ENCODE results near the gene LRCH1.

Gene LRCH1

DNA sequence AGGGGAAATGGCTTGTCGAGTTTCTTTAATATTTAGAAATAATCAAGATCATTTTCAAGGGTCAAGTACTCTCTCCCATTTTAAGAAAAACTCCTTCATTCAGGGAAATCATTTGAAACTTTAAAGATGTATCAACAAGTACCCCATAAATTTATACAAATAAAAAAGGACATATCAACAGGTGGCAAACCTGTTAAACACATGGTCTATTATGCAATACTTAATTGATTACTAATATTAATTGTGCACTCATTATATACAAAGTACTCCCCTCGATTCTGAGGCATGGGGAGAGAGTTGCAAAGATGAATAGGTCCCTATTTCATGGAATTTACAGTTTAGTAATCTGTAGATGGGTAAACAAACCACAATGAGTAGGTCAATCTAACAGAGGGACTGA lies 2.1 kb upstream of the LRCH1 start:
- Histone ChIP-seq H3K27ac (no peak overlapping the region), H2AFZ (ENCODE audit: low read depth) (no peak overlapping the region), H3K4me2 (no peak overlapping the region), H3K36me3 (ENCODE audit: insufficient read depth) (no peaks in the 10 kb centered on the region), H3K79me2 (ENCODE audit: insufficient read depth, low read depth) (peaks cover 18% of the 10 kb centered on the region), H4K20me1 (ENCODE audit: insufficient read depth) (no peaks in the 10 kb centered on the region), H3K4me3 (IDR thresholded peaks at IDR 0.05; ENCODE audit: insufficient read depth, low read depth, low read length) (no peak overlapping the region), H3K9ac (no peak overlapping the region), H3K27me3 (ENCODE audit: insufficient read depth, low read depth) (no peaks in the 10 kb centered on the region), H3K4me1 (ENCODE audit: low read depth, poor library complexity, severe bottlenecking) (peaks cover 19% of the 10 kb centered on the region)
- TF ChIP-seq CTCF (conservative IDR thresholded peaks at IDR 0.05; ENCODE audit: low read depth, low read length): no peak

- Histone ChIP-seq H3K36me3 (ENCODE audit: insufficient read depth) (no peaks in the 10 kb centered on the region), H3K27ac (no peak overlapping the region), H3K4me2 (peak overlapping the region; percentile 76), H2AFZ (ENCODE audit: low read depth) (peak overlapping the region; percentile 68), H3K27me3 (ENCODE audit: insufficient read depth, low read depth) (no peaks in the 10 kb centered on the region), H3K4me1 (ENCODE audit: low read depth, poor library complexity, severe bottlenecking) (peaks cover 24% of the 10 kb centered on the region), H3K79me2 (ENCODE audit: insufficient read depth, low read depth) (peaks cover 26% of the 10 kb centered on the region), H3K9ac (peak overlapping the region; percentile 58; the same call in 1 of the 2 replicates), H4K20me1 (ENCODE audit: insufficient read depth) (no peaks in the 10 kb centered on the region), H3K4me3 (IDR thresholded peaks at IDR 0.05; ENCODE audit: insufficient read depth, low read depth, low read length) (no peak overlapping the region)
- peak; percentile 69 for TF ChIP-seq CTCF (conservative IDR thresholded peaks at IDR 0.05; ENCODE audit: low read depth, low read length)
Measured at GRCh38 chr13:46551410-46552302, 1.3 kb upstream of the LRCH1 start.

GRCh38 chr13:46552303-46552682 lies 677 bp upstream of the LRCH1 start:
- H3K79me2 ChIP-seq (ENCODE audit: insufficient read depth, low read depth): peaks cover 32% of the 10 kb centered on the region
- peaks cover 24% of the 10 kb centered on the region for H3K4me1 ChIP-seq (ENCODE audit: low read depth, poor library complexity, severe bottlenecking)
- H3K36me3 ChIP-seq (ENCODE audit: insufficient read depth): no peaks in the 10 kb centered on the region
- peak overlapping the region; percentile 58; the same call in 1 of the 2 replicates for H3K9ac ChIP-seq
- no peak for TF ChIP-seq CTCF (conservative IDR thresholded peaks at IDR 0.05; ENCODE audit: low read depth, low read length)
- H3K4me2 ChIP-seq: peak overlapping the region; percentile 76
- no peak overlapping the region for H3K4me3 ChIP-seq (IDR thresholded peaks at IDR 0.05; ENCODE audit: insufficient read depth, low read depth, low read length)
- H4K20me1 ChIP-seq (ENCODE audit: insufficient read depth): no peaks in the 10 kb centered on the region
- H2AFZ ChIP-seq (ENCODE audit: low read depth): peak overlapping the region; percentile 68
- no peaks in the 10 kb centered on the region for H3K27me3 ChIP-seq (ENCODE audit: insufficient read depth, low read depth)
- H3K27ac ChIP-seq: no peak overlapping the region

- Histone ChIP-seq H2AFZ (ENCODE audit: low read depth) (peak overlapping the region; percentile 61), H3K4me1 (ENCODE audit: low read depth, poor library complexity, severe bottlenecking) (peaks cover 24% of the 10 kb centered on the region), H3K9ac (peak overlapping the region; percentile 74), H3K4me3 (IDR thresholded peaks at IDR 0.05; ENCODE audit: insufficient read depth, low read depth, low read length) (no peak overlapping the region), H3K79me2 (ENCODE audit: insufficient read depth, low read depth) (peaks cover 43% of the 10 kb centered on the region), H3K36me3 (ENCODE audit: insufficient read depth) (no peaks in the 10 kb centered on the region), H3K27ac (peak overlapping the region; percentile 61), H3K27me3 (ENCODE audit: insufficient read depth, low read depth) (no peaks in the 10 kb centered on the region), H4K20me1 (ENCODE audit: insufficient read depth) (no peaks in the 10 kb centered on the region), H3K4me2 (peak overlapping the region; percentile 33; the same call in 1 of the 2 replicates)
- no peak for TF ChIP-seq CTCF (conservative IDR thresholded peaks at IDR 0.05; ENCODE audit: low read depth, low read length)
Measured at GRCh38 chr13:46553521-46553885, 533 bp downstream of the LRCH1 start.

Measured in KMS-11 (cell line).